HG02571 (cell line): ENCODE results near the gene EP300.
A peak's percentile ranks its signal among the peaks of the same experiment; 100 is the strongest.
"Not testable (repeated sequence)": the region's sequence is repeated elsewhere in the genome, so short reads cannot be mapped to it uniquely, and the experiment has no call there.

Source experiments
- ATAC-seq: cut with Tn5 transposase; IDR thresholded peaks from one replicate; pipeline ENCODE4 v1.9.1; 2021; ENCODE audit warnings: mild to moderate bottlenecking, moderate library complexity; ENCODE audit not compliant: unreplicated experiment

The EP300 gene

DNA sequence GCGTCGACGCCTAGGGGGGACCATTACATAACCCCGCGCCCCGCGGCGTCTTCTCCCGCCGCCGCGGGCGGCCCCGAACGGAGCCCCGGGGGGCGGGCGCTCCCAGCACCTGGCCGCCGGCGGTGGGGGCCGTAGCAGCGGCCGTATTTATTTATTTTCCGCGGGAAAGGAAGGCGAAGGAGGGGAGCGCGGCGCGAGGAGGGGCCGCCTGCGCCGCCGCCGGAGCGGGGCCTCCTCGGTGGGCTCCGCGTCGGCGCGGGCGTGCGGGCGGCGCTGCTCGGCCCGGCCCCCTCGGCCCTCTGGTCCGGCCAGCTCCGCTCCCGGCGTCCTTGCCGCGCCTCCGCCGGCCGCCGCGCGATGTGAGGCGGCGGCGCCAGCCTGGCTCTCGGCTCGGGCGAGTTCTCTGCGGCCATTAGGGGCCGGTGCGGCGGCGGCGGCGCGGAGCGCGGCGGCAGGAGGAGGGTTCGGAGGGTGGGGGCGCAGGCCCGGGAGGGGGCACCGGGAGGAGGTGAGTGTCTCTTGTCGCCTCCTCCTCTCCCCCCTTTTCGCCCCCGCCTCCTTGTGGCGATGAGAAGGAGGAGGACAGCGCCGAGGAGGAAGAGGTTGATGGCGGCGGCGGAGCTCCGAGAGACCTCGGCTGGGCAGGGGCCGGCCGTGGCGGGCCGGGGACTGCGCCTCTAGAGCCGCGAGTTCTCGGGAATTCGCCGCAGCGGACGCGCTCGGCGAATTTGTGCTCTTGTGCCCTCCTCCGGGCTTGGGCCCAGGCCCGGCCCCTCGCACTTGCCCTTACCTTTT, at the start of gene EP300:
EP300 (plus strand) TSS at position 570 of the 795 bp plus-strand sequence. CDS start 413 bp downstream, outside the sequence.
- peak; percentile 46 for ATAC-seq

DNA sequence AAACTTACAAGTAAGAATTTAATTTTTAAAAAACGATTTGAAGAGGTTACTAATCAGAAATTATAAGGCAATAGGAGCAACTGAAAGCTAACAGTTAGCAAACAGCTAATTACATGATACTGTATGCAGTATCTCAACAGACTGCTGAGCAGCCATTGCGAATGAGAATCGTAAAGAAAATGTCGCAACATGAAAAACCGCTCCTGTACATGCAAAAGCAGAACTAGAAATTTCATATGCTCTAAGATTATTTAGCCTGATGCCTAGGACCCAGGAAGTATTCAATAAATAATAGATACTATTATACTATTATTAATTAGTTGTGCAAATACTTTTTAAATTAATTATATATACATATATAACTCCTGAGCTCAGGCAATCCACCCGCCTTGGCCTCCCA, 48.7 kb upstream of the EP300 start:
- ATAC-seq, result no peak

DNA sequence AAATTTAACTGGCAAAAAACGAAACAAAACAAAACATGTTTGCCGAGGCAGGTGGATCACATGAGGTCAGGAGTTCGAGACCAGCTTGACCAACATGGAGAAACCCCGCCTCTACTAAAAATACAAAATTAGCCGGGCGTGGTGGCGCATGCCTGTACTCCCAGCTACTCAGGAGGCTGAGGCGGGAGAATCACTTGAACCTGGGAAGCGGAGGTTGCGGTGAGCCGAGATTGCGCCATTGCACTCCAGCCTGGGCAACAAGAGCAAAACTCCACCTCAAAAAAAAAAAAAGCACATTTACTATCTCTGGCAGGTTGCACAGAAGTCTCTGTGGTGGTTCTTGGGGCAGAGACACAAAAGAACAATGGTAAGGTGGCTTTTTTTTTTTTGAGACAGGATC, 46.8 kb upstream of the EP300 start:
- ATAC-seq, result not testable (repeated sequence)

DNA sequence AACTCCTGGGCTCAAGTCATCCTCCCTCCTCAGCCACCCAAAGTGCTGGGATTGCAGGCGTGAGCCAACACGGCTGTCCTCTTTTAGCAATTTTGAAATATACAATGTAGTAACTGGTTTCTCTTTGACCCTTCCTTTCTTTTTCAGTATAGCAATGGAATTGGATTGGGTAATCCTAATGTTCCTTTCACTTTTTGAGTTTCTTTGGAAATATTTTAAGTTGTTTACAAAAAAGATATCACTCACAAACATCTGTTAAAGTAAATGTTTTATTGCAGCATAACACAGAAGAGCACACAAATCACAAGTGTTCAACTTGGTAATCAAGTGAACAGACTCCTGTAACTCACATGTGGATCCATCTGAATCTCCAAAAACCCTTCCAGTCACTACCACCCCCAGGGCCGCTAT, 44.6 kb upstream of the EP300 start:
- no peak for ATAC-seq

DNA sequence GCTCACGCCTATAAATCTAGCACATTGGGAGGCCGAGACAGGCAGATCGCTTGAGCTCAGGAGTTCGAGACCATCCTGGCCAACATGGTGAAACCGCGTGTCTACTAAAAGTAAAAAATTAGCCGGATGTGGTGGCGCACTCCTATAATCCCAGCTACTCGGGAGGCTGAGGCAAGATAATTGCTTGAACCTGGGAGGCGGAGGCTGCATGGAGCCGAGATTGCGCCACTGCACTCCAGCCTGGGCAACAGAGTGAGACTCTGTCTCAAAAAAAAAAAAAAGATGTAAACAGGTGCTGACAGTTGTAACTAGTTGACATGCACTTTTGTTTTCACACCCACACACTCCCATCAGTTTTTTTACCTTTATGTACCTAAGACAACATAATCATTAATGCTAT, 44.0 kb upstream of the EP300 start:
- not testable (repeated sequence) for ATAC-seq

DNA sequence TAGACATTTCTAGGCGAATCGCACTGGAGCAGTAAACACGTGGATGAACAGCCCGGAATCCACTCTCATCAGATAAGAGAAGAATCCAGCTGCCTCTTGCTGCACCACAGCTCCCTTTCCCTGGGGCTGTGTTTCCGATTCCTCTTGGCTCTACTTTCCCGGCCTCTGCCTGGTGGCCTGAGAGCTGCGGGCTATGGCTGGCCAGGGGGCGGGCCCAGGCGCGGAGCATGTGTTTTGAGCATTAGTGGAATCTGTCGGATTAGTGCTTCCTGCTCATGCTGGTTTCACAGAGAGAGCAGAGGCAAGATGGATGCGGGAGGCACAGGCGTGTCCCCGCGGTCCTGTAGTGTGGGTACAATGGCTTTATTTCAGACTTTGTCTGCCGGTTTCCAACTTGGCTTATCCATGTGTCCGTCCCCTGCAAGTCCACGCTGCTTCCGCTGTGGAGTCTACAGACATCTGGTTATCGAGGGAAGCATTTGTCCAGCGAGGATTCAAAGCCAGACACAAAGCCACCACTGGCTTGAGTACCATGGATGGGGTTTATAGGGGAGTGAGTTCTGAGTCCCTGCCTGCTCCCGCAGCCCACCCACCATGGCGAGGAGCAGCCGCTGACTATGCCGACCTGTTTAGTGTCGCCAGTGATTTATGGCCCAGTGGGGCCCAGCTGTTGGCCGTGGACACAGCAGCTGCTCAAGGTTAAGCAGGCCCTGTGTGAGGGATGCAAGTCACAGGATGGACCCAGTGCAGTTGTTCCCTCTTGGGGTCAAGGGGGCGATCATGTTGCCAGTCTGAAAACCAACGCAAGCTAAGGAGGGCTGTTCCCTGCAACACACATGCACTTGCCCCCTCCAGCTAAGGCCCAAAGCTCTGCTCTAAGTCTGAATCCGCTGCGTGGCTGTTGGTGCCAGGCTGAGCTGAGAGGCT, 43.3 kb upstream of the EP300 start:
- ATAC-seq, result no peak

DNA sequence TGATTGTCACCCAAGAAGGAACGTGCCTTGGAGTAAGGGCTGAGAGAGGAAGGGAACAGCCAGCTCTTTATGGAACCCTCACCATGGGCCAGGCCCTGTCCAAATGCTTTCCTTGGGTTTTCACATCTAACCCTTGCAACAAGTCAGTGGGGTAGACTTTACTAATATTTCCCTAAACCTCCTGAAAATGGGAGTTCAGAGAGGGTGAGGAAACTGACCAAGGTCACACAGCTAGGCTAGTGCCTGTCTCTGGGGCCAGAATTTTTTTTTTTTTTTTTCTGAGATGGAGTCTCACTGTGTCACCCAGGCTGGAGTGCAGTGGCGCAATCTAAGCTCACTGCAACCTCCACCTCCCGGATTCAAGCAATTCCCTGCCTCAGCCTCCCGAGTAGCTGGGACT, 42.6 kb upstream of the EP300 start:
- not testable (repeated sequence) for ATAC-seq

DNA sequence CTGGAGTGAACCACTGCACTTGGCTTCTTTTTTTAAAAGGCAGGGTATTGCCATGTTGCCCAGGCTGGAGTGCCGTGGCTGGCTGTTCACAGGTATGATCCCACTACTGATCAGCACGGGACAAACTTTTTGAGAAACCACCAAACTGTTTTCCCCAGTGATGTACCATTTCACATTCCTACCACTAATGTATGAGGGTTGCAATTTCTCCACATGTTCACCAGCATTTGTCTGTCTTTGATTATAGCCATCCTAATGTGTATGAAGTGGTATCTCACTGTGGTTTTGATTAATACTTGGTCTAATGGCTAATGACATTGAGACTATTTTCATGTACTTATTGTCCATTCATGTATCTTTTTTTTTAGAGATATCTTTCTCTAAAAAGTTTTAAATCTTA, 41.5 kb upstream of the EP300 start:
- no peak for ATAC-seq

DNA sequence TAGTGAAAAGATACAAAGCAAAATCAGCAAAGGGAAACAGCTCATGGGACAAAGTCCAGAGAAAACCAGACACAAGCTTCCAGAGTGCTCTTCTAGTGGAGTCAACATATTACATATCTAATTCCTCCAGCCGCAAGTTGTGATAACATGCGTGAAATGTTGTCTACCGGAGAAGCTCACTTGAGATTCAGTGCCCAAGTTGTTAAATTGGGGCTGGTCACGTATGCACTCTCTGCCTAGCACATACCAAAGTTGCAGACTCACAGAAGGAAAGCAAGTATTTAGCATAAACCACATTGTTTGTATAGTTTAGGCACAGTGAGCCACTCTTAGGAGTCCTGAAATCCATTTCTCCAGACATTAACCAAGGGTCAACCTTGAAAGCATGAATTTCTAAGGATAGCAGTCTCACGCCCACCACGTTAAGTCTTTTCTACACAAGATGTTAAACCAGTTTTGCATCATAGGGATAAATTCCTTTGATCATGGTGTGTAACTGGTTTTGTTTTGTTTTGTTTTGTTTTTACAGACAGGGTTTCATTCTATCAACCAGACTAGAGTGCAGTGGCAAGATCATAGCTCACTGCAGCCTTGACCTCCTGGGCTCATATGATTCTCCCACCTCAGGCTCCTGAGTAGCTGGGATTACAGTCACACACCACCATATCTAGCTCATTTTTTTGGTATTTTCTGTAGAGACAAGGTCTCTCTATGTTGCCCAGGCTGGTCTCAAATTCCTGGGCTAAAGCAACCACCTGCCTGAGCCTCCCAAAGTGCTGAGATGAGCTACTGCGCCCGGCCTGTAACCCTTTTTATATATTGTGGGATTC, 39.5 kb upstream of the EP300 start:
- ATAC-seq, result no peak

DNA sequence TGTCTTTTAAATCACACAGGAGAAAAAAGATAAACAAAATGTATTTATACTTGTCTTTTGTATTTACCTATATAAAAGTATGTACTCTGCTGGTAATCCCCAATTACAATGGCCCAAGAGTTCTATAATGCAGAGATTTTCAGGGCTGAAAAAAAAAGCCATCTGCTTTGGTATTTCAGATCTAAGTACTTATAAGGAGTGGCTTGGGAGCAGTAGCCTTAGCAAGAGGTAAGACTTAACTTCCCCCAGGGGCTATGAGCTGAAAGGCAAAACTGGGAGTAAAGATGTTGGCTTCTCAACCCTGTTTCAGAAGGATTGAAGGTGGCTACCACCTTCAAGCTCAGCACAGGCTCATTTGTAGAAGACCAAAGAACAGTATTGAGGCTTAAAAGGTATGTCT, 35.3 kb upstream of the EP300 start:
- no peak for ATAC-seq

DNA sequence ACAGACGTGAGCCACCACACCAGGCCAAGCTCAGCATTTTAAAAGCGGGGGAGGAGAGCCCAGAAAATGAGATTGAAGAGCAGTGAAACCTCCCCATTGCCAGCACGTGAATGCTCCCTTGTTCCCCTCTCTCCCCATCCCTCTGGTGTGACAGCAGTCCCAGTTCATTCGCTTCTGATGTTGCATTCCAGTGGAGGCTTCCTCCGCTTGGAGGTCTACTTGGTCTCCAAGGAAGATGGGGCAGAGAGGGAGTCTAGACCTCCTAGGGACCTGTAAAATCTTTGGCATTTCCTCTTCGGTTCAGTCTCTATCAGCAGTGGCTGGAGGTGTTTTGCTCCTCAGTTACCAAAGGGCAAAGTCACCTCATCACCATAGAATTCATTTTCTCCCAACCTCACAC, 30.2 kb upstream of the EP300 start:
- ATAC-seq, result no peak

DNA sequence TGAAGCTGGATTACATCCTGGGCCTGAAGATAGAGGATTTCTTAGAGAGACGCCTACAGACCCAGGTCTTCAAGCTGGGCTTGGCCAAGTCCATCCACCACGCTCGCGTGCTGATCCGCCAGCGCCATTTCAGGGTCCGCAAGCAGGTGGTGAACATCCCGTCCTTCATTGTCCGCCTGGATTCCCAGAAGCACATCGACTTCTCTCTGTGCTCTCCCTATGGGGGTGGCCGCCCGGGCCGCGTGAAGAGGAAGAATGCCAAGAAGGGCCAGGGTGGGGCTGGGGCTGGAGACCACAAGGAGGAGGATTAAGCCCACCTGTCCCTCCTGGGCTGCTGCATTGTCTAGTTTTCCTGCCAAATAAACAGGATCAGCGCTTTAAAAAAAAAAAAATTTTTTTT, 28.1 kb upstream of the EP300 start:
- not testable (repeated sequence) for ATAC-seq

DNA sequence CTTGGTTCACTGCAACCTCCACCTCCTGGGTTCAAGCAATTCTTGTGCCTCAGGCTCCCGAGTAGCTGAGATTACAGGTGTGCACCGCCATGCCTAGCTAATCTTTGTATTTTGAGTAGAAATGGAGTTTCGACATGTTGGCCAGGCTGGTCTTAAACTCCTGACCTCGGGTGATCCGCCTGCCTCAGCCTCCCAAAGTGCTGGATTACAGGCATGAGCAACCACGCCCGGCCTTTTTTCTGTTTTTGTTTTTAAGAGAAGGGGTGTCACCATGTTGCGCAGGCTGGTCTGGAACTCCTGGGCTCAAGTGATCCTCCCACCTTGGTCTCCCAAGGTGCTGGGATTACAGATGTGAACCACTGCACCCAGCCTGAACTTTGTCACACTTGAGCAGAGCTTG, 26.1 kb upstream of the EP300 start:
- ATAC-seq, result not testable (repeated sequence)

DNA sequence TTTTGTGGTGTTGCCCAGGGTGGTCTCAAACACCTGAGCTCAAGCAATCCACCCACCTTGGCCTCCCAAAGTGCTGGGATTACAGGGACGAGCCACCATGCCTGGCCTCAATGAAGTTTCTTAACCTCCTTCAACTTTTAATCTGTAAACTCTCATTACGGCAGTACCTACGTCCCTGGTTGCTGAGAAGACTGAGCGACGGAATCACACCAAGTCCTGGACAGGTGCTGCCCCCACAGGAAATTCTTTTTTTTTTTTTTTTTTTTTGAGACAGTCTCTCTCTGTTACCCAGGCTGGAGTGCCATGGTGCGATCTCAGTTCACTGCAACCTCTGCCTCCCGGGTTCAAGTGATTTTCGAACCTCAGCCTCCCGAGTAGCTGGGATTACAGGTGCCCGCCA, 24.4 kb upstream of the EP300 start:
- not testable (repeated sequence) for ATAC-seq

DNA sequence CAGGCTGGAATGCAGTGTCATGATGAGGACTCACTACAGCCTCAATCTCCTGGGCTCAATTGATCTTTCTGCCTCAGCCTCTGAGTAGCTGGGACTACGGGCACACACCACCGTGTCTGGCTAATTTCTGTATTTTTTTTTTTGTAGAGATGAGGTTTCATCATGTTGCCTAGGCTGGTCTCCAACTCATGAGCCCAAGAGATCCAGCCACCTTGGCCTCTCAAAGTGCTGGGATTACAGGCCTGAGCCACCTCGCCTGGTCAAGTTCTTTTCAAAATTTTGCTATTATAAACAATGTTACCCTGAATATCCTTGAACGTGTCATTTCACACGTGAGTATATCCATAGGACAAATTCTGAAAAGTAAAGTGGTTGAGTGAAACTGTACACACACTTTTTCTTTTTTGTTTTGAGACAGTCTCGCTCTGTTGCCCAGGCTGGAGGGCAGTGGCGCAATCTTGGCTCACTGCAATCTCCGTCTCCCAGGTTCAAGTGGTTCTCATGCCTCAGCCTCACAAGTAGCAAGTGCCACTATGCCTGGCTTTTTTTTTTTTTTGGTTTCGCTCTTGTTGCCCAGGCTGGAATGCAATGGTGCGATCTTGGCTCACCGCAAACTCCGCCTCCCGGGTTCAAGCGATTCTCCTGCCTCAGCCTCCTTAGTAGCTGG, 21.6 kb upstream of the EP300 start:
- ATAC-seq, result no peak

DNA sequence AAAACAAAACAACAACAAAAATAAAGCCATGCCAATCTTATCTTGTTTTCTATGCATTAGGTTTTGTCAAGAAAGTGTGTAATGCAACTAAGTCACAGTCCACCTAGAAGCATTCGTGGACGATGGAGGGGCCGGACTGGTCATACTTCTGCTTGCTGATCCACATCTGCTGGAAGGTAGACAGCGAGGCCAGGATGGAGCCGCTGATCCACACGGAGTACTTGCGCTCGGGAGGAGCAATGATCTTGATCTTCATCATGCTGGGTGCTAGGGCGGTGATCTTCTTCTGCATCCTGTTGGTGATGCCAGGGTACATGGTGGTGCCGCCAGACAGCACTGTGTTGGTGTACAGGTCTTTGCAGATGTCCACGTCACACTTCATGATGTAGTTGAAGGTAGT, 18.3 kb upstream of the EP300 start:
- ATAC-seq, result no peak

DNA sequence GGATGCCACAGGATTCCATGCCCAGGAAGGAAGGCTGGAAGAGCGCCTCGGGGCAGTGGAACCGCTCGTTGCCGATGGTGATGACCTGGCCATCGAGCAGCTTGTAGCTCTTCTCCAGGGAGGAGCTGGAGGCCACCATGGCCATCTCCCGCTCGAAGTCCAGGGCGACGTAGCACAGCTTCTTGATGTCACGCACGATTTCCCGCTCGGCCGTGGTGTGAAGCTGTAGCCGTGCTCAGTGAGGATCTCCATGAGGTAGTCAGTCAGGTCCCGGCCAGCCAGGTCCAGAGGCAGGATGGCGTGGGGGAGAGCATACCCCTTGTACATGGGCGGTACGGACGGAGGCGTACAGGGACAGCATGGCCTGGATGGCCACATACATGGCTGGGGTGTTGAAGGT, 17.9 kb upstream of the EP300 start:
- no peak for ATAC-seq

DNA sequence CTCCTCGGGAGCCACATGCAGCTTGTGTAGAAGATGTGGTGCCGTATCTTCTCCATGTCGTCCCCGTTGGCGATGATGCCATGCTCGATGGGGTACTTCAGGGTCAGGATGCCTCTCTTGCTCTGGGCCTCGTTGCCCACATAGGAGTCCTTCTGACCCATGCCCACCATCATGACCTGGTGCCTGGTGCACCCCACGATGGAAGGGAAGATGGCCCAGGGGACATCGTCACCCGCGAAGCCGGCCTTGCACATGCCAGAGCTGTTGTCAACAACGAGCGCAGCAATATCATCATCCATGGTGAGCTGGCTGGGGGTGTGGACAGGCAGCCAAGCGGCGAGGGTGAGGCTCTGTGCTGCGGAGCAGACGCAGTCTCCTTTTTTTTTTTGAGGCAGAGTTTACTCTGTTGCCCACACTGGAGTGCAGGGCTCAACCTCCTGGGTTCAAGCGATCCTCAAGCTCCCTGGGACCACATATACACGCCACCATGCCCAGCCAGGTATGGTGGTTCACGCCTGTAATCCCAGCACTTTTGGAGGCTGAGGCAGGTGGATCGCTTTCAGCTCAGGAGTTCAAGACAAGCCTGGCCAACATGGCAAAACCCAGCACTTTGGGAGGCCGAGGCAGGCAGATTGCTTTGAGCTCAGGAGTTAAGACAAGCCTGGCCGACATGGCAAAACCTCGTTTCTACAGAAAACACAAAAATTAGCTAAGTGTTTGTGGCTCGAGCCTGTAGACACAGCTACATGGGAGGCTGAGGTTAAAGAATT, 17.3 kb upstream of the EP300 start:
- no peak for ATAC-seq

DNA sequence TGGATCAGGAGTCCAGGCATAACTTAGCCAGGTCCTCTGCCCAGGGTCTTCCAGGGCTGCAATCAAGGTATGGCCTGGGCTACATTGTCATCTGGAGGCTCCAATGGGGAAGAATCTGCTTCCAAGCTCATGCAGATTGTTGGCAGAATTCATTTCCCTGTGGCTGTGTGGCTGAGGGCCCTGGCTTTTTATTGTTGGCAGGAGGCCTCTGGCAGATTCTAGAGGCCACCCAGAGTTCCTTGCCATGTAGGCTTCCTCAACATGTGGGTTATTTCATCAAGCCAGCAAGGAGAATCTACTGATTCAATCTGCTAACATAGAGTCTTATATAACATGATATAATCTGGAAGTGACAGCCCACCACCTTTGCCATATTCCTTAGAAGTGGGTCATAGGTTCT, 16.4 kb upstream of the EP300 start:
- no peak for ATAC-seq

DNA sequence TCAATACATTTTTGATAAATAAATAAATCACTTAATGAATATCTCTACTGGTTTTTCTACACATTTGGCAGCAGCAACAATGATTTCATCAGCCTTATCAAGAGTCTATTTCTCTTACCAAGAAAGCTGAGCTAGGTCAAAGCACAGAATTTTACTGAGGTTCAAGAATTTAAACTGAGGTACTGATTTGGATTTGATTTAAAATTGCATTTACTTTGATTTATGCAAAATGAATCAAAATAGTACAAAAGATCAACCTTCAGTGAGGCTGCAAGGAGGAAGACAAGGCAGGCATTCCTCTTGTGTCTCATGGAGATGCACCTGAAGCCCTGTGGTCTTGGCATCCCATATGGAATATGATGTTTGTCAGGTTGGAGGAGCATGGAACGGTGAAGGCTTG, 15.5 kb upstream of the EP300 start:
- no peak for ATAC-seq
